Cardiac septum (tissue), 1 donor: ENCODE results near the gene TAF10. TPM values are rescaled to one million over a fixed set of nuclear protein-coding genes. Genes with fewer than 3 reads are reported as not detected.

Experiments
- DNase-seq: peaks from one replicate; pipeline ENCODE4 v3.0.0-alpha.2; 2020; ENCODE audit warnings: low spot score
- intact Hi-C: fragments of 100-400 bp; cut with DNase I; formaldehyde crosslinking; loops from one replicate; pipeline ENCODE4 v1.14.0; 2022
- total RNA-seq: library from RNA; stranded (reverse); fragmentation: NEBNext Ultra II Directional; extraction: Animal tissue kit (Norgen Biotek cat#: 25700); gene quantifications from one replicate; pipeline ENCODE4 v1.2.1, GENCODE V29; 2021
- donor health status: DM: no; HTN: no; CAD: no.

The TAF10 gene
- total RNA-seq, 1 donor from 2014 or later = 126 TPM

- DNase-seq = no peak
- intact Hi-C loops = no loop called here
Observed at GRCh38 chr11:6611092-6611962, 689 bp downstream of the TAF10 start.

- DNase-seq = no peak
- intact Hi-C loops = no loop called here
Observed at GRCh38 chr11:6610591-6610990, 1.4 kb downstream of the TAF10 start.

- no peak for DNase-seq
- intact Hi-C loops = no loop called here
Observed at GRCh38 chr11:6609502-6610015, 2.5 kb downstream of the TAF10 start.

- intact Hi-C loops = no loop called here
- DNase-seq = no peak
Observed at GRCh38 chr11:6608726-6609501, 3.1 kb downstream of the TAF10 start.

GRCh38 chr11:6608011-6608410 is 4.0 kb downstream of the TAF10 start:
- no peak for DNase-seq

GRCh38 chr11:6607190-6607795 is 4.7 kb downstream of the TAF10 start:
- intact Hi-C loops = no loop called here
- no peak for DNase-seq

More at GRCh38 chr11:6608011-6608410, 4.0 kb downstream of the TAF10 start:
- intact Hi-C loops = no loop called here

GRCh38 chr11:6606471-6607189 is 5.4 kb downstream of the TAF10 start:
- peak; percentile 95 for DNase-seq
- intact Hi-C loops = no loop called here

- no peak for DNase-seq
- intact Hi-C loops = loop anchor here (5.0 kb wide), 2 partner anchors 72 to 122 kb away; partner anchors contain the start of genes ARFIP2 and TIMM10B
Observed at GRCh38 chr11:6604790-6605189, 7.2 kb downstream of the TAF10 start.

- intact Hi-C loops = loop anchor here (5.0 kb wide), 2 partner anchors 72 to 122 kb away; partner anchors contain the start of genes ARFIP2 and TIMM10B
- no peak for DNase-seq
Observed at GRCh38 chr11:6604081-6604626, 7.9 kb downstream of the TAF10 start.

GRCh38 chr11:6603287-6604080 is 8.5 kb downstream of the TAF10 start, which contains the start of the genes ILK and RRP8:
Gene ILK, plus strand, starts transcription at chr11:6603774. Its CDS starts 498 bp downstream, at chr11:6604272.
Gene RRP8, minus strand, starts transcription at chr11:6603616. Its CDS starts 114 bp downstream, at chr11:6603502.
- intact Hi-C loops = loop anchor here (1.0 to 5.0 kb wide), 4 partner anchors 71 to 213 kb away; partner anchors contain the start of genes ARFIP2, MRPL17, SMPD1 and TIMM10B

GRCh38 chr11:6602096-6602940 is 9.7 kb downstream of the TAF10 start:
- intact Hi-C loops = loop anchor here (2.0 to 5.0 kb wide), 3 partner anchors 70 to 212 kb away; partner anchors contain the start of genes ARFIP2, SMPD1 and TIMM10B
- DNase-seq = no peak

More at GRCh38 chr11:6603287-6604080, 8.5 kb downstream of the TAF10 start, which contains the start of the genes ILK and RRP8:
- DNase-seq = peak; percentile 98

GRCh38 chr11:6601041-6601461 is 11.0 kb downstream of the TAF10 start:
- DNase-seq = no peak
- intact Hi-C loops = loop anchor here (5.0 kb wide), 2 partner anchors 69 to 119 kb away; partner anchors contain the start of genes ARFIP2 and TIMM10B

- intact Hi-C loops = loop anchor here (5.0 kb wide), 2 partner anchors 68 to 118 kb away; partner anchors contain the start of genes ARFIP2 and TIMM10B
- DNase-seq = no peak
Observed at GRCh38 chr11:6599881-6600390, 12.1 kb downstream of the TAF10 start.

- intact Hi-C loops = no loop called here
- DNase-seq = no peak
Observed at GRCh38 chr11:6599449-6599848, 12.6 kb downstream of the TAF10 start.

GRCh38 chr11:6598555-6598954 is 13.5 kb downstream of the TAF10 start:
- DNase-seq = no peak
- intact Hi-C loops = no loop called here

- intact Hi-C loops = no loop called here
Observed at GRCh38 chr11:6596239-6596877, 15.7 kb downstream of the TAF10 start.

More at GRCh38 chr11:6596239-6596877, 15.7 kb downstream of the TAF10 start:
- DNase-seq = no peak
